ENCODE results near the gene SUGP1.

The SUGP1 gene

GRCh38 chr19:19250196-19250801 is 70.0 kb downstream of the SUGP1 start:
- Histone ChIP-seq H3K27ac (no peak overlapping the region), H3K4me3 (no peak overlapping the region)
- no peak for DNase-seq (ENCODE audit: low spot score)
- TF ChIP-seq, protein P1, sequence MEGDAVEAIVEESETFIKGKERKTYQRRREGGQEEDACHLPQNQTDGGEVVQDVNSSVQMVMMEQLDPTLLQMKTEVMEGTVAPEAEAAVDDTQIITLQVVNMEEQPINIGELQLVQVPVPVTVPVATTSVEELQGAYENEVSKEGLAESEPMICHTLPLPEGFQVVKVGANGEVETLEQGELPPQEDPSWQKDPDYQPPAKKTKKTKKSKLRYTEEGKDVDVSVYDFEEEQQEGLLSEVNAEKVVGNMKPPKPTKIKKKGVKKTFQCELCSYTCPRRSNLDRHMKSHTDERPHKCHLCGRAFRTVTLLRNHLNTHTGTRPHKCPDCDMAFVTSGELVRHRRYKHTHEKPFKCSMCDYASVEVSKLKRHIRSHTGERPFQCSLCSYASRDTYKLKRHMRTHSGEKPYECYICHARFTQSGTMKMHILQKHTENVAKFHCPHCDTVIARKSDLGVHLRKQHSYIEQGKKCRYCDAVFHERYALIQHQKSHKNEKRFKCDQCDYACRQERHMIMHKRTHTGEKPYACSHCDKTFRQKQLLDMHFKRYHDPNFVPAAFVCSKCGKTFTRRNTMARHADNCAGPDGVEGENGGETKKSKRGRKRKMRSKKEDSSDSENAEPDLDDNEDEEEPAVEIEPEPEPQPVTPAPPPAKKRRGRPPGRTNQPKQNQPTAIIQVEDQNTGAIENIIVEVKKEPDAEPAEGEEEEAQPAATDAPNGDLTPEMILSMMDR (IDR thresholded peaks at IDR 0.05): no peak

- Histone ChIP-seq H3K4me3 (no peak overlapping the region), H3K27ac (no peak overlapping the region)
- TF ChIP-seq, protein P1 (IDR thresholded peaks at IDR 0.05): no peak
- no peak for DNase-seq (ENCODE audit: low spot score)
Observed at GRCh38 chr19:19240476-19240875, 79.8 kb downstream of the SUGP1 start.

DNA sequence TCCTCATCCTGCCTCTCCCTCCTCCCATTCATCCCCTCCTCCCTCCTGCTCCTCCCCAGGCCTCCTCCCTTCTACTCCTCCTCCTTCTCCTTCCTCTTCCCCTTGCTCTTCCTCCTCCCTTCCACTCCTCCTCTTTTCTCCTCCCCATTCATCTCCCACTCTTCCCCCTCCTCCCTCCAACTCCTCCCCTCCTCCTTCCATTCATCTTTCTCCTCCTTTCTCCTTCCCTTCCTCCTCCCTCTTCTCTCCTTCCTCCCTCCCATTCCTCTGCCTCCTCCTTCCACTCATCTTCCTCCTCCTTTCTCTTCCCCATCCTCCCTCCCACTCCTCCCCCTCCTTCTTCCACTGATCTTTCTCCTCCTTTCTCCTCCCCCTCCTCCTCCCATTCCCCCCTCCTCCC is 80.6 kb downstream of the SUGP1 start:
- TF ChIP-seq, protein P1 (IDR thresholded peaks at IDR 0.05): no peak
- Histone ChIP-seq H3K27ac (no peak overlapping the region), H3K4me3 (no peak overlapping the region)
- DNase-seq (ENCODE audit: low spot score): no peak

DNA sequence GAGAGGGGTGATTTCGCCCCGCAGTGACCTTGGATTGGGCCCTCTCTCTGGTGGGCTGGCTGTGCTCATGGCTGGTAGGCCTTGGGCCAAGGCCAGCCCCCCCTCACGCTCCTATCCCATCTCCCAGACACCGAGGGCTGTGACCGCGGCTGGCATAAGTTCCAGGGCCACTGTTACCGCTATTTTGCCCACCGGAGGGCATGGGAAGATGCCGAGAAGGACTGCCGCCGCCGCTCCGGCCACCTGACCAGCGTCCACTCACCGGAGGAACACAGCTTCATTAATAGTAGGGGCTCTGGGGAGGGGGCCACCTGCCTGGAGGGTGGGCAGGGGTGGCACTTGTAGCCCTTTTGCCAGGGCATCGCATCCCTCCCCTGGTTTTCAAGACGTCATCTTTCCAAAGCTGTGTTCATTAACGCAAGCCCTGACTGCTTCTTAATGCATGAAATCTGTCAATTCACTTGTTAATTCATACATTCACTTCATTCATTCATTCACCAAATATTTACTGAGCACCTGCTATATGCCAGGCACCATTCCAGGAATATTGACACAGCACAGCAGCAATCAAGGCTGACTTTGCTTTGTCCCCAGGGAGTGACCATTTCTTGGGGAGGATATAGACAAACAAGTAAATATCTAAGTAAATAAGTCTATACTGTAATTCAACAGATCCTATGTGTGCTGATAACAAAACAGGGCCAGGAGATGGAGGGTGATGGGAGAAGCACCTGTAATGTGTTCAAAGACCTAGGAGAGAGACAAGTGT is 82.0 kb downstream of the SUGP1 start:
- TF ChIP-seq, protein P1 (IDR thresholded peaks at IDR 0.05): no peak
- Histone ChIP-seq H3K4me3 (no peak overlapping the region), H3K27ac (no peak overlapping the region)
- DNase-seq (ENCODE audit: low spot score): no peak

DNA sequence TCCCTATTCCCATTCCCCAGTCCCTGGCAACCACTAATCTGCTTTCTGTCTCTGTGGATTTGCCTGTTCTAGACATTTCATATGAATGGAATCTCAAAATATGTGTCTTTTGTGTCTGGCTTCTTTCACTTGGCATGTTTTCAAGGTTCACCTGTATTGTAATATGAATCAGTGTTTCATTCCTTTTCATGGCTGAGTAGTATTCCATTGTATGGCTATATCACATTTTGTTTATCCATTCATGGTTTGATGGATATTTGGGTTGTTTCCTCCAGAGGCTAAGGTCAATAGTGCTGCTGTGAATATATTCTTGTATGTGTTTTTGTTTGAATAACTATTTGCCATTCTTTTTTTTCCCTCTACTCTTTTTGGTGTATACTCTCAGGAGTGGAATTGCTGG is 84.1 kb downstream of the SUGP1 start:
- TF ChIP-seq, protein P1 (IDR thresholded peaks at IDR 0.05): no peak
- DNase-seq (ENCODE audit: low spot score): no peak
- H3K4me3 ChIP-seq: no peak overlapping the region
- no peak overlapping the region for H3K27ac ChIP-seq

DNA sequence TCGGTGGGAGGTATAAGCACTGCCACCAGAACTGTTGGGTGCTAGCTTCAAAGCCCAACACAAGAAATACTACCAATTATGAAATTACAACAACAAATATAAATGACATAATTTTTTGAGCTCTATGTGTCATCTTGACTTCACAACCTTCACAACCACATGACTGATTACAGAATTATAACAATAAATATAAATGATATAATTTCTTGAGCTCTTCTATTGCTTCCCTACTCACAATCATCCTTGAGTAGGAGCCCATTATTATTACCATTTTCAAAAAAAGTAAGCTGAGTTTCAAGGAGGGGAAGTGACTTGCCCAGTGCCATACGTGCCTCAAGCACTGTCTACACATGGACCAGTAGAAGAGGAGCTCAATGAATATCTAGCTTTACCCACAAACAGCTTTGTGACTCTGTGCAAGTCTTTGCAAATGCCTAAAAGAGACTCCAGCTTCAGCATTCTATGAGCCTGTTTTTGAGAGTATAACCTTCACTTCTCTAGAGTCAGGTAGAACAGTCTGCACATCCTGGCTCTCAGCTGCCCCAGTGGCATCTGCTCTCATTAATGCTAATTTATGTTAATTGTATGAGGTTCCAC is 86.0 kb downstream of the SUGP1 start:
- H3K4me3 ChIP-seq: no peak overlapping the region
- DNase-seq (ENCODE audit: low spot score): no peak
- TF ChIP-seq, protein P1 (IDR thresholded peaks at IDR 0.05): no peak
- H3K27ac ChIP-seq: no peak overlapping the region

All from coronary artery (tissue), 2 donors.